Measurements from ENCODE around the gene EGFR.

- no peak for TF ChIP-seq EZH2 (IDR thresholded peaks at IDR 0.05; ENCODE audit: borderline replicate concordance)
- TF ChIP-seq, protein P1, sequence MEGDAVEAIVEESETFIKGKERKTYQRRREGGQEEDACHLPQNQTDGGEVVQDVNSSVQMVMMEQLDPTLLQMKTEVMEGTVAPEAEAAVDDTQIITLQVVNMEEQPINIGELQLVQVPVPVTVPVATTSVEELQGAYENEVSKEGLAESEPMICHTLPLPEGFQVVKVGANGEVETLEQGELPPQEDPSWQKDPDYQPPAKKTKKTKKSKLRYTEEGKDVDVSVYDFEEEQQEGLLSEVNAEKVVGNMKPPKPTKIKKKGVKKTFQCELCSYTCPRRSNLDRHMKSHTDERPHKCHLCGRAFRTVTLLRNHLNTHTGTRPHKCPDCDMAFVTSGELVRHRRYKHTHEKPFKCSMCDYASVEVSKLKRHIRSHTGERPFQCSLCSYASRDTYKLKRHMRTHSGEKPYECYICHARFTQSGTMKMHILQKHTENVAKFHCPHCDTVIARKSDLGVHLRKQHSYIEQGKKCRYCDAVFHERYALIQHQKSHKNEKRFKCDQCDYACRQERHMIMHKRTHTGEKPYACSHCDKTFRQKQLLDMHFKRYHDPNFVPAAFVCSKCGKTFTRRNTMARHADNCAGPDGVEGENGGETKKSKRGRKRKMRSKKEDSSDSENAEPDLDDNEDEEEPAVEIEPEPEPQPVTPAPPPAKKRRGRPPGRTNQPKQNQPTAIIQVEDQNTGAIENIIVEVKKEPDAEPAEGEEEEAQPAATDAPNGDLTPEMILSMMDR (IDR thresholded peaks at IDR 0.05; ENCODE audit: poor library complexity) = no peak
- no peak for TF ChIP-seq EZH2phosphoT487 (IDR thresholded peaks at IDR 0.05; ENCODE audit: low read depth, severe bottlenecking, unreplicated experiment)
Observed at GRCh38 chr7:55164527-55164926, 145.7 kb downstream of the EGFR start.

Measured in hepatocyte (in vitro differentiated cells).